SU-DHL-6 (cell line): ENCODE data around the gene IQCN.

Experiments
- H2AFZ ChIP-seq: fragments of 200-600 bp; sonication (generic); 2 replicates; pipeline ENCODE4 v1.6.1; 2014; ENCODE audit warnings: low read depth, mild to moderate bottlenecking, moderate library complexity, mixed read lengths, antibody characterized with exemption, low read length; ENCODE audit not compliant: severe bottlenecking
- H3F3A ChIP-seq: fragments of 200-600 bp; shearing (Covaris generic); 2 replicates; pipeline ENCODE4 v1.6.0; 2016; ENCODE audit warnings: antibody characterized with exemption, mild to moderate bottlenecking; ENCODE audit not compliant: insufficient read depth
- H3K27ac ChIP-seq: fragments of 200-600 bp; sonication (generic); 2 replicates; pipeline ENCODE4 v1.5.1; 2016; ENCODE audit warnings: low read depth, mild to moderate bottlenecking, low read length, moderate library complexity, mixed read lengths
- H3K27me3 ChIP-seq: fragments of 200-600 bp; sonication (generic), shearing (Covaris generic); 2 replicates; pipeline ENCODE4 v1.6.0; 2014; ENCODE audit warnings: mild to moderate bottlenecking, low read length
- H3K36me3 ChIP-seq: fragments of 200-600 bp; sonication (generic); 2 replicates; pipeline ENCODE4 v1.6.1; 2014; ENCODE audit warnings: mild to moderate bottlenecking, low read length, mixed read lengths
- H3K4me2 ChIP-seq: fragments of 300-600, 200-600 bp; shearing (Covaris generic), sonication (generic); 2 replicates; pipeline ENCODE4 v1.6.0; 2014; ENCODE audit warnings: low read length, low read depth, mild to moderate bottlenecking; ENCODE audit not compliant: poor library complexity, severe bottlenecking
- H3K4me3 ChIP-seq: fragments of 200-600 bp; sonication (generic); 2 replicates; pipeline ENCODE4 v1.5.1; 2014; ENCODE audit warnings: antibody characterized with exemption, low read length, mild to moderate bottlenecking, mixed read lengths; ENCODE audit not compliant: insufficient read depth, poor library complexity, severe bottlenecking
- H3K79me2 ChIP-seq: fragments of 200-600 bp; sonication (generic); 2 replicates; pipeline ENCODE4 v1.6.1; 2014; ENCODE audit warnings: mild to moderate bottlenecking, low read length, moderate library complexity; ENCODE audit not compliant: insufficient read depth
- H3K9ac ChIP-seq: fragments of 200-600 bp; sonication (generic); 2 replicates; pipeline ENCODE4 v1.7.0; 2014; ENCODE audit warnings: mild to moderate bottlenecking, low read length
- H3K9me2 ChIP-seq: fragments of 200-600 bp; sonication (generic); replicated peaks from 2 replicates; pipeline ENCODE4 v1.6.1; 2014; ENCODE audit warnings: low read length; ENCODE audit not compliant: insufficient read depth
- H3K9me3 ChIP-seq: fragments of 200-600 bp; sonication (generic); 2 replicates; pipeline ENCODE4 v1.6.1; 2014; ENCODE audit warnings: low read length, mixed read lengths; ENCODE audit not compliant: insufficient read depth
- H4K20me1 ChIP-seq: fragments of 200-600 bp; sonication (generic); 2 replicates; pipeline ENCODE4 v1.6.1; 2014; ENCODE audit warnings: low read depth, mild to moderate bottlenecking, antibody characterized with exemption, low read length, moderate library complexity, mixed read lengths
- EZH2phosphoT487 ChIP-seq: fragments of 200-600 bp; sonication (generic), shearing (Covaris generic); conservative IDR thresholded peaks from 2 replicates; pipeline ENCODE4 v1.6.1; 2018; ENCODE audit warnings: mild to moderate bottlenecking, antibody characterized with exemption, low read length, moderate library complexity, mixed read lengths
- TF ChIP-seq, protein P1 (sequence below): fragments of 200-600 bp; sonication (generic); IDR thresholded peaks from one replicate; pipeline ENCODE4 v1.5.1; 2017; ENCODE audit warnings: antibody characterized with exemption, mild to moderate bottlenecking, low read length, moderate library complexity; ENCODE audit not compliant: insufficient read depth, poor library complexity, severe bottlenecking

The IQCN gene

DNA sequence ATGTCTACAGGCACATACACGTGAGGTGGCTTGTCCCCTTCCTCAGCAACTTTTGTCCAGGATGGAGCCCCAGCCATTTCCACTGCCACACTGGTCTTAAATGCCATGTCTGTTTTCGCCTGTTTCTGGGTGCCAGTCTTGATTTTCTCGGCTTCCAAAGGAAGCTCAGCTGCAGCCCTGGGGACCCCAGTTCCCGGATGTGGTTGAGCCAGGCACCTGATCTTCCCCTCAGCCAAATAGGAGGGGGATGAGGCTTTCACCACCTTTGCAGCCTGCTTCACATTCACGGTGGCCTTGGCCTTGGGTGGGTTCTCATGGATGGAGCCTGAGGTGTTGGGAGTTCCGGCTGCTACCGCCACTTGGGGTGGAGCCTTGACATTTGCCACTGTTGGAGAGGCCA, 8.7 kb downstream of the IQCN start:
- Histone ChIP-seq H3K9me2 (no peaks in the 10 kb centered on the region), H3K36me3 (no peaks in the 10 kb centered on the region), H3K27me3 (no peaks in the 10 kb centered on the region)

DNA sequence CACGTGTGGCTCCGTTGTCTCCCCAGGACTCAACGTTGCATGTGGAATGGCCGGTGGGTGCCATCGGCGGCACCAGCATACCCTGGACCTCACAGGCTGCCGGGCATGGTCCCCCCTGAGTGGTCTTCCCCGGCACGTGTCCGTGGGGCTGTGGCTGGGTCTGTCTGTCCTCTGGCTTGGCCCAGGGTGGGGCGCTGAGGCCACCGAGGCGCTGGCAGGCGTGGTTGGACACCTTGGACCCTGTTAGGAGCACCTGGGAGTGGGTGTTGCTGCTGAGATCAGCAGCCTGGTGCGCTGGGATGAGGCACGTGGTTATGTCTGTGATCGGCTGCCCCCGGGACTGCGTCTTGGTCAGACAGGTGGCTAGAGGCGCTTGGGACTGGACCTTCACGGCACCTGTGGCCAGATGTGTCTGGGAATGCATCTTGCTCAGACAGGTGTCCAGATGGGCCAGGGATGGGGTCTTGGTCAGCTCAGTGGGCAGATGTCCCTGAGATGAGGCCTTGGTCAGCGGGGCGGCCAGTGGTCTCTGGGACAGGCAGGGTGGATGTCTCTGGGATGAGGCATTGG, 9.2 kb downstream of the IQCN start:
- H3K4me3 ChIP-seq: no peak overlapping the region
- no peaks in the 10 kb centered on the region for H3K9me2 ChIP-seq
- no peaks in the 10 kb centered on the region for H4K20me1 ChIP-seq
- no peak for TF ChIP-seq EZH2phosphoT487
- TF ChIP-seq, protein P1, sequence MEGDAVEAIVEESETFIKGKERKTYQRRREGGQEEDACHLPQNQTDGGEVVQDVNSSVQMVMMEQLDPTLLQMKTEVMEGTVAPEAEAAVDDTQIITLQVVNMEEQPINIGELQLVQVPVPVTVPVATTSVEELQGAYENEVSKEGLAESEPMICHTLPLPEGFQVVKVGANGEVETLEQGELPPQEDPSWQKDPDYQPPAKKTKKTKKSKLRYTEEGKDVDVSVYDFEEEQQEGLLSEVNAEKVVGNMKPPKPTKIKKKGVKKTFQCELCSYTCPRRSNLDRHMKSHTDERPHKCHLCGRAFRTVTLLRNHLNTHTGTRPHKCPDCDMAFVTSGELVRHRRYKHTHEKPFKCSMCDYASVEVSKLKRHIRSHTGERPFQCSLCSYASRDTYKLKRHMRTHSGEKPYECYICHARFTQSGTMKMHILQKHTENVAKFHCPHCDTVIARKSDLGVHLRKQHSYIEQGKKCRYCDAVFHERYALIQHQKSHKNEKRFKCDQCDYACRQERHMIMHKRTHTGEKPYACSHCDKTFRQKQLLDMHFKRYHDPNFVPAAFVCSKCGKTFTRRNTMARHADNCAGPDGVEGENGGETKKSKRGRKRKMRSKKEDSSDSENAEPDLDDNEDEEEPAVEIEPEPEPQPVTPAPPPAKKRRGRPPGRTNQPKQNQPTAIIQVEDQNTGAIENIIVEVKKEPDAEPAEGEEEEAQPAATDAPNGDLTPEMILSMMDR: no peak
- no peaks in the 10 kb centered on the region for H3K36me3 ChIP-seq
- no peaks in the 10 kb centered on the region for H3K79me2 ChIP-seq
- H2AFZ ChIP-seq: no peak overlapping the region
- H3K27me3 ChIP-seq: no peaks in the 10 kb centered on the region
- H3K27ac ChIP-seq: no peak overlapping the region
- no peak overlapping the region for H3K9ac ChIP-seq
- H3K4me2 ChIP-seq: no peak overlapping the region
- no peaks in the 10 kb centered on the region for H3K9me3 ChIP-seq
- H3F3A ChIP-seq: 0 out of 2 replicates have a peak, but pooled peaks cover 5% of the 10 kb centered on the region

More for the DNA sequence above, 8.7 kb downstream of the IQCN start:
- TF ChIP-seq, protein P1: no peak
- TF ChIP-seq EZH2phosphoT487: no peak
- Histone ChIP-seq H3K4me2 (no peak overlapping the region), H3K79me2 (no peaks in the 10 kb centered on the region), H3K4me3 (no peak overlapping the region), H3K9ac (no peak overlapping the region), H3K9me3 (no peaks in the 10 kb centered on the region), H2AFZ (no peak overlapping the region), H3F3A (0 out of 2 replicates have a peak, but pooled peaks cover 5% of the 10 kb centered on the region), H3K27ac (no peak overlapping the region), H4K20me1 (no peaks in the 10 kb centered on the region)

DNA sequence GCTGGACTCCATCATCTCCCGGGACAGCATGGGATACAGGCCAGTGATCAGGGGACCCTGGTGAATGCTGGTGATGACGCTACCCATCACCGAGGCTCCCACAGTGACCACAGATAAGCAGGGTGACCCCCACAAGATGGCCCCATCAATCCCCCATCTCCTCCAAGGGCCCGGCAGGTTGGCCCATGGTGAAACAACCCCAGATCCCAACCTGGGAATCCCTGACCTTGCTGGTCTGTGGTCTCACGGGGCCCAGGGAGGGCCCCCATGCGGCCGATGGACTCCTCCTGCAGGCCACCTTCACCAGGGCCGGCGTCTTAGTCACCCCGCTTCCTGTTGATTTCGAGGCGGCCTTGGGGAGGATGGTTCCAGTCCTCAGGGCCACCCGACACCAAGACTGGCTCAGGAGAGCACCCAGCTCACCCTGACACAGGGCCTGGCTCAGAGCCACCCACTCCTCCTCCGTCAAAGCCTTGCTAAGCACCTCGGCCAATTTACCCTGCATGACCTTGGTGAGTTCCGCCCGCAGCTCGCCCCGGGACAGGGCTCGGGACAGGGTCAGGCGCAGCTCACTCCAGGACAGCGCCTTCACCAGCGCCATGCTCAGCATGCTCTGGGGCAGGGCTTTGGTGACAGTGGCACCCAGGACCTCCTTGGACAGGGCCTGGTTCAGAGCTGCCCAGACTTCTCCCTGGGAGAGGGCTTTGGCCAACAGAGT, 10.0 kb downstream of the IQCN start:
- Histone ChIP-seq H3K36me3 (no peaks in the 10 kb centered on the region), H3K79me2 (no peaks in the 10 kb centered on the region), H3K27me3 (no peaks in the 10 kb centered on the region), H4K20me1 (no peaks in the 10 kb centered on the region), H3K9me3 (no peaks in the 10 kb centered on the region), H3K4me3 (no peak overlapping the region), H3K27ac (no peak overlapping the region), H3F3A (no peaks in the 10 kb centered on the region), H3K9ac (no peak overlapping the region), H3K4me2 (no peak overlapping the region), H3K9me2 (no peaks in the 10 kb centered on the region), H2AFZ (no peak overlapping the region)
- TF ChIP-seq, protein P1: no peak
- no peak for TF ChIP-seq EZH2phosphoT487
